ENCODE results near the gene ACTL7A.

- TF ChIP-seq REST (IDR thresholded peaks at IDR 0.05) (no peak), SP1 (IDR thresholded peaks at IDR 0.05) (no peak), CTCF (IDR thresholded peaks at IDR 0.05; ENCODE audit: low read depth, low read length, missing input control) (no peak)
These were observed 16.1 kb upstream of the ACTL7A start for GRCh38 chr9:108845947-108846346.
